GM19438 (cell line): ENCODE data around the gene CYB5R3.
"Not testable (repeated sequence)": the region's sequence is repeated elsewhere in the genome, so short reads cannot be mapped to it uniquely, and the experiment has no call there.

Experiments used
- ATAC-seq: cut with Tn5 transposase; IDR thresholded peaks from one replicate; pipeline ENCODE4 v1.9.1; 2021; ENCODE audit warnings: low read depth; ENCODE audit not compliant: unreplicated experiment

CYB5R3 gene

GRCh38 chr22:42577141-42577540 is 72.1 kb downstream of the CYB5R3 start:
- ATAC-seq = not testable (repeated sequence)

DNA sequence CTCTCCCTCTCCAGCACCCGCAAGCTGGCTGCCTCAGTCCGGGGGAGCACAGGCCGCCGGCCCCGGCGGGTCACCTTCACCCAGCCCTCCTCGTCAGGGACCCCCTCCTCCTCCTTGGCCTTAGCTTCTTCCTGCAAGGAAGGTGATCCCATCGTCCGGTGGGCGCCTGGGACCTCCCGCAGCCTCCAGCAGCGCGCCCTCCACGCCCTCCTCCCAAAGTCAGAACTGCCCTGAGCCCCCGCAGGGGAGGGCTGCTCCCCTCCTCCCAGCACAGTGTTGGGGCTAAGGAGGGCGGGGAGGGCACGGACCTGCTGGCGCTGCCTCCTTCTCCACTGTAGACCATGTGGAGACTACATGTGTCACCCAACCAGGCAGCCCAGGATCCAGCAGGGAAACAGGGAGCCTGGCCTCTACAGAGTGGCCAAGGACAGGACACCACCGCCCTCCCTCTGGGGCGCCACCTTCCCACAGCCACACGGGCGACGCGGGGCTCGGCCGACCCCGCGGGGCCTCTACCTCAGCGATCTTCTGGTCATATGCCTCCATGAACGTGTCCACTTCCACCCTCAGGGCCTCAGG is 73.1 kb downstream of the CYB5R3 start:
- not testable (repeated sequence) for ATAC-seq

DNA sequence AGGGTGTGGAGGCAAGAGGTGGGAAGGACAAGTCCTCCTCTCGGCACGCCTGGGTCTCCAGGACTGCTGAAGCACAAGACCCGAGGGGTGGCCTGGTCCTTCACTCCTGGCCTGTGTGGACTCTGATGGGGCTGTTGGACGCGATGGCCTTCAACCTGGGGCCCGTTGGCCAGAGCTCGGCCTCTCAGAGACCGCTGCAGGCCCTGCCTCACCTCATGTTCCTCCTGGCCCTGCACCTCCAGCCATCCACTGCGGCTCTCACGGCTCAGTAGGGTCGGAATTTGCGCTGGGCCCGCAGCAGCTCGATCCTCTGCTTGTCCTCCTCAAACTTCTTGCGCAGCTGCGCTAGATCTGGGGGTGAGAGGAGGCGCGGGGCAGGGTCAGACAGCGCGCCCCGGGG is 74.7 kb downstream of the CYB5R3 start:
- not testable (repeated sequence) for ATAC-seq

DNA sequence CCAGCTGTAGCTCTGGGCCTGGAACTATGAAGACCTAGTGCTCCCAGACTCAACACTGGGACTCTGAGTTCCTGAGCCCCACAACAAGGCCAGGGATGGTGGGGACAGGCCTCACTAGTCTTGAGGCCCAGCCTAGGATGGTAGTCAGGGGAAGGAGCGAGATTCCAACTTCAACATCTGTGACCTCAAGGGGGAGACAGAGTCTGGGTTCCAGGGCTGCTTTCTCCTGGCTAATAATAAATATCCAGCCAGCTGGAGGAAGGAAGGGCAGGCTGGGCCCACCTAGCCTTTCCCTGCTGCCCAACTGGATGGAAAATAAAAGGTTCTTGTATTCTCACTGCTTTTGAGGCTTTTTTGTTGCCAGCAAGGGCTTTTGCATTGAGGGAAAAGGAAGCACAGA is 75.1 kb downstream of the CYB5R3 start:
- not testable (repeated sequence) for ATAC-seq

DNA sequence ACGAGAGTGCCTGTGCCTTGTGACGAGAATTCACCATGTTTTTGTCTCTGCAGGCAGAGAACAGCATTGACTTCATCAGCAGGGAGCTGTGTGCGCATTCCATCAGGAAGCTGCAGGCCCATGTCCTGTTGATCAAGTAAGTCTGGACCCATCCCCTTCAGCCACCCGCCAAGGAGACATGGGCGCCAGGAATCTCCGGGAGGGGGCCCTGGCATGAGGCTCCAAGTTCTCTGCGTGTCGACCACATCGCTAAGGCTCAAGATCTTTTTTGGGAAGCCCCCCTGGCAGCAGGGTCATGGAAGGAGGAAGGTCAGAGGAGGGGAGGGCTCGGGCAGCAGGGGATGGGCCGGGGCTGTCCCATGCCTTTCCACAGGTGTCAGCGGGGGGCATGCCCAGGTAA is 78.1 kb downstream of the CYB5R3 start:
- ATAC-seq = not testable (repeated sequence)

DNA sequence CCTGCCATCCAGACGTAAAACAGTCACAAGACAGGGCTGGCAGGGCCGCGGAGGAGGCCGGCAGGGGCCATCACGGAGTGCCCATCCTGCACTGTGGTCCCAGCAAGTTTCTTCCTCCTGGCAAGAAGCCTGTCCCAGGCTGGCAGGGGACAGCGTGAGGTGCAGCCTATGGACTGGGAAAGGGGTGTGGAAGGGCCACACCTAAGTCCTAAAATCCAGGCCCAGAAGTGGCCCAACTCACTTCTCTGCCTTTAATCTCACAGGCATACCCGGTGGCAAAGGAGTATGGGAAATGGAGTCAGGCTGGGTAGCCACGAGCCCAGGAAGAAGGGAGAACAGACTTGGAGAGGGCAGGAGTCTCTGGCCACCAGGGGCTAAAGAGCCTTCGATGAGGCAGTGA is 78.6 kb downstream of the CYB5R3 start:
- not testable (repeated sequence) for ATAC-seq

DNA sequence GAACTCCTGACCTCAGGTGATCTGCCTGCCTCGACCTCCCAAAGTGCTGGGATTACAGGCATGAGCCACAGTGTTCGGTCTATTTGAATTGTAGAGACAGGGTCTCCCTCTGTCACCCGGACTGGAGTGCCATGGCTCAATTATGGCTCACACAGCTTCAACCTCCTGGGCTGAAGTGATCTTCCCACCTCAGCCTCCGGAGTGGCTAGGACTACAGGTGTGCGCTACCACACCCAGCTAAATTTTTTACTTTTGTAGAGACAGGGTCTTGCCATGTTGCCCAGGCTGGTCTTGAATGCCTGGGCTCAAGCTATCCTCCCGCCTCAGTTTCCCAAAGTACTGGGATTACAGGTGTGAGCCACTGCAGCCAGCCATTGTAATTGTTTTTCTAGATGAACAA is 81.2 kb downstream of the CYB5R3 start:
- not testable (repeated sequence) for ATAC-seq
